GM12878 (cell line): ENCODE results near the gene ZNF385A. TPM values are rescaled to one million over a fixed set of nuclear protein-coding genes. Genes with fewer than 3 reads are reported as not detected.

Experiments
- ATAC-seq: fragments of 200-7000 bp; cut with Tn5 transposase; 3 replicates; pipeline ENCODE4 v1.9.1; 2020; ENCODE audit warnings: mild to moderate bottlenecking, moderate library complexity
- BruUV-seq: library from RNA; stranded (reverse); fragments of 400-500 nt; replicated peaks from 2 replicates; lab custom pipeline; 2021; lab: Mats Ljungman, UMichigan
- CTCF ChIA-PET: fragments of 300-600 bp; sonication (Branson Sonifier 250); formaldehyde crosslinking; extraction: SDS; loops from one replicate; lab custom pipeline; 2021; ENCODE audit warnings: inconsistent platforms; lab: Yijun Ruan, JAX
- POLR2A ChIA-PET: fragments of 350-600 bp; formaldehyde crosslinking; extraction: SDS; loops from one replicate; lab custom pipeline; 2021; ENCODE audit warnings: inconsistent platforms; lab: Charles Lee
- RAD21 ChIA-PET: fragments of 300-600 bp; sonication (Branson Sonifier 250); formaldehyde crosslinking; loops from one replicate; lab custom pipeline; 2023; ENCODE audit warnings: antibody characterized with exemption; ENCODE audit not compliant: unreplicated experiment; lab: Charles Lee
- SMC1A ChIA-PET: fragments of 300-600 bp; sonication (Branson Sonifier 250); formaldehyde crosslinking; loops from one replicate; lab custom pipeline; 2023; ENCODE audit not compliant: unreplicated experiment, uncharacterized antibody; lab: Charles Lee
- DNase-seq: peaks from one replicate; pipeline ENCODE4 v3.0.0-alpha.2; 2011; ENCODE audit warnings: low read depth, low spot score
- FAIRE-seq: peaks from 3 replicates; lab custom pipeline; 2011; peaks lifted over from hg19 to GRCh38; lab: Jason Lieb, UNC
- H2AFZ ChIP-seq: 2 replicates; pipeline ENCODE4 v1.6.0; 2011; ENCODE audit warnings: low read depth, low read length, control low read depth; ENCODE audit not compliant: control insufficient read depth
- H3K27ac ChIP-seq: 2 replicates; pipeline ENCODE4 v1.5.1; 2011; ENCODE audit warnings: control low read depth; ENCODE audit not compliant: control insufficient read depth, insufficient read depth
- H3K27me3 ChIP-seq, 2 experiments: replicated peaks in 1 of 2; 2 replicates each; pipeline versions ENCODE4 v1.6.0 to v1.6.1; 2011; ENCODE audit warnings: low read length in 1 of 2; ENCODE audit not compliant: control insufficient read depth in 2 of 2, insufficient read depth in 2 of 2
- H3K36me3 ChIP-seq, 2 experiments: 2 replicates each; pipeline ENCODE4 v1.5.1; 2011; ENCODE audit warnings: low read length in 1 of 2; ENCODE audit not compliant: control insufficient read depth in 2 of 2, insufficient read depth in 2 of 2
- H3K4me1 ChIP-seq: 2 replicates; pipeline ENCODE4 v1.6.1; 2011; ENCODE audit warnings: mild to moderate bottlenecking, low read length, moderate library complexity, mixed read lengths; ENCODE audit not compliant: control insufficient read depth, insufficient read depth
- H3K4me2 ChIP-seq: 2 replicates; pipeline ENCODE4 v1.6.0; 2011; ENCODE audit warnings: control low read depth; ENCODE audit not compliant: control insufficient read depth, insufficient read depth
- H3K4me3 ChIP-seq: fragments of 200-600 bp; sonication (generic); 2 replicates; pipeline ENCODE4 v1.5.1; 2016
- H3K79me2 ChIP-seq: 2 replicates; pipeline ENCODE4 v1.6.0; 2011; ENCODE audit warnings: low read length; ENCODE audit not compliant: control insufficient read depth, insufficient read depth
- H3K9ac ChIP-seq: 2 replicates; pipeline ENCODE4 v1.8.0; 2011; ENCODE audit warnings: low read length, control low read depth, mixed read lengths; ENCODE audit not compliant: control insufficient read depth, insufficient read depth
- H3K9me3 ChIP-seq: replicated peaks from 3 replicates; pipeline ENCODE4 v1.5.1; 2011; ENCODE audit warnings: mild to moderate bottlenecking, low read length; ENCODE audit not compliant: control insufficient read depth, insufficient read depth
- H4K20me1 ChIP-seq: 2 replicates; pipeline ENCODE4 v1.6.0; 2011; ENCODE audit not compliant: control insufficient read depth, insufficient read depth
- BCL3 ChIP-seq: IDR thresholded peaks from 2 replicates; pipeline ENCODE4 v1.6.1; 2011; ENCODE audit warnings: borderline replicate concordance, low read depth, mild to moderate bottlenecking, moderate library complexity, low read length; ENCODE audit not compliant: insufficient read depth, poor library complexity, severe bottlenecking
- BHLHE40 ChIP-seq, 2 experiments: fragments of 450-650 bp in 1 of 2; IDR thresholded peaks; 2 replicates each; pipeline ENCODE4 v1.6.1; 2011 to 2017; ENCODE audit warnings: low read depth in 2 of 2, borderline replicate concordance in 1 of 2, improper control_type of control experiment in 1 of 2, low read length in 1 of 2, mild to moderate bottlenecking in 1 of 2
- DPF2 ChIP-seq: fragments of 450-650 bp; IDR thresholded peaks from 2 replicates; pipeline ENCODE4 v1.6.1; 2017; ENCODE audit warnings: mild to moderate bottlenecking
- IRF4 ChIP-seq: IDR thresholded peaks from 2 replicates; pipeline ENCODE4 v1.6.1; 2011; ENCODE audit warnings: low read depth, low read length
- NFYA ChIP-seq: IDR thresholded peaks from 2 replicates; pipeline ENCODE4 v1.6.1; 2011; ENCODE audit warnings: low read depth, mild to moderate bottlenecking, low read length, improper control_type of control experiment, borderline replicate concordance
- PAX8 ChIP-seq: fragments of 450-650 bp; IDR thresholded peaks from 2 replicates; pipeline ENCODE4 v1.6.1; 2017; ENCODE audit warnings: mild to moderate bottlenecking, moderate library complexity
- RFX5 ChIP-seq: IDR thresholded peaks from 2 replicates; pipeline ENCODE4 v1.6.1; 2011; ENCODE audit warnings: low read depth, low read length, improper control_type of control experiment
- TBL1XR1 ChIP-seq: IDR thresholded peaks from 2 replicates; pipeline ENCODE4 v1.6.1; 2012; ENCODE audit warnings: low read depth, low read length, improper control_type of control experiment
- whole genome bisulfite sequencing: methylation state at CpG from one replicate; pipeline ENCODE4 v1.1.6; 2016; ENCODE audit warnings: low lambda C conversion rate; ENCODE audit not compliant: insufficient replicate concordance, insufficient coverage; ENCODE audit errors: missing lambda C conversion rate; 5-methylcytosine and 5-hydroxymethylcytosine counted together
- in situ Hi-C: fragments of 300-500 bp; cut with MboI; formaldehyde crosslinking; loops from 9 replicates; pipeline ENCODE4 v1.14.3; 2018; ENCODE audit warnings: mixed read lengths
- intact Hi-C: fragments of 100-400 bp; cut with micrococcal nuclease; formaldehyde crosslinking; loops from one replicate; pipeline ENCODE4 v1.14.2; 2022; ENCODE audit not compliant: unreplicated experiment
- polyA plus RNA-seq, 11 experiments: library from polyadenylated mRNA; depleted of rRNA in 4 of 11; unstranded in 6 of 11; stranded (reverse) in 5 of 11; fragments of >200 nt; fragmentation: Nextera tagmentation in 4 of 11; fragmentation: Illumina TruSeq in 1 of 11; extraction: Ambion mirVana in 4 of 11; extraction: Trizol in 1 of 11; gene quantifications; 1 replicate in 1 of 11; 2 replicates in 10 of 11; pipeline versions ENCODE4 v1.2.1 to v1.2.3, GENCODE V29; 2011 to 2016; ENCODE audit warnings: inconsistent platforms in 2 of 11, missing spikeins in 2 of 11, low read depth in 1 of 11
- total RNA-seq, 4 experiments: library from RNA; depleted of rRNA in 3 of 4; stranded (reverse); fragments of >200 nt in 3 of 4; fragmentation: Illumina TruSeq in 1 of 4; extraction: Trizol in 1 of 4; gene quantifications; 2 replicates each; pipeline versions ENCODE4 v1.2.1 to v1.2.3, GENCODE V29; 2013 to 2021
- TF ChIP-seq, protein P1 (sequence below): fragments of 450-650 bp; formaldehyde crosslinking; IDR thresholded peaks from 2 replicates; pipeline ENCODE4 v1.4.0; 2022; ENCODE audit warnings: mild to moderate bottlenecking, moderate library complexity
- TF ChIP-seq, protein P2 (sequence below): IDR thresholded peaks from 2 replicates; pipeline ENCODE4 v1.6.1; 2012; ENCODE audit warnings: mild to moderate bottlenecking, low read depth, low read length
- TF ChIP-seq, protein P3 (sequence below): fragments of 450-650 bp; IDR thresholded peaks from 2 replicates; pipeline ENCODE4 v1.6.1; 2017; ENCODE audit warnings: low read depth, mild to moderate bottlenecking, moderate library complexity

Gene ZNF385A
- total and polyA plus RNA-seq, 10 of the 15 experiments (the other 5 are each of a cell fraction or from before 2014, with no cell fraction given): 0.26 to 26.1 (median 4.9) TPM

DNA sequence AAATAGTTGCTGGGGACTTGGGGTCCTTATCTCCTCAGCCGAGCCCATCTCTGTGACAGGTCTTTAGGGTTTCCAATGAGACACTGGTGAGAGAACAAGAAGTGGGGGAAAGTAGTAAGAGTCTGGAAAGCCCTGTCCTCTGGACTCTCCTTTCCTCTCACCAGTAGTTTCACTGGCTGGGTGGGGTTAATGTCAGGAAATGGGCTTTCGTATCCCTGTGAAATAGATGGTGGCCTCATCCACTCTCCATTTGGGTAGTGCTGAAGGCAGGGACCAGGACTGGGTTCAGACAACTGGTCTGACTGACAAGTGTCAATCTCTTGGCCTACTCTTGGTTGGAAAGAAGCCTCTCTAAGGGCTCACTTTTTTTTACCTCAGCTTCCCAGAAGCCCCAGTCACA, 7.5 kb downstream of the ZNF385A start (continued):
- TF ChIP-seq, protein P1, sequence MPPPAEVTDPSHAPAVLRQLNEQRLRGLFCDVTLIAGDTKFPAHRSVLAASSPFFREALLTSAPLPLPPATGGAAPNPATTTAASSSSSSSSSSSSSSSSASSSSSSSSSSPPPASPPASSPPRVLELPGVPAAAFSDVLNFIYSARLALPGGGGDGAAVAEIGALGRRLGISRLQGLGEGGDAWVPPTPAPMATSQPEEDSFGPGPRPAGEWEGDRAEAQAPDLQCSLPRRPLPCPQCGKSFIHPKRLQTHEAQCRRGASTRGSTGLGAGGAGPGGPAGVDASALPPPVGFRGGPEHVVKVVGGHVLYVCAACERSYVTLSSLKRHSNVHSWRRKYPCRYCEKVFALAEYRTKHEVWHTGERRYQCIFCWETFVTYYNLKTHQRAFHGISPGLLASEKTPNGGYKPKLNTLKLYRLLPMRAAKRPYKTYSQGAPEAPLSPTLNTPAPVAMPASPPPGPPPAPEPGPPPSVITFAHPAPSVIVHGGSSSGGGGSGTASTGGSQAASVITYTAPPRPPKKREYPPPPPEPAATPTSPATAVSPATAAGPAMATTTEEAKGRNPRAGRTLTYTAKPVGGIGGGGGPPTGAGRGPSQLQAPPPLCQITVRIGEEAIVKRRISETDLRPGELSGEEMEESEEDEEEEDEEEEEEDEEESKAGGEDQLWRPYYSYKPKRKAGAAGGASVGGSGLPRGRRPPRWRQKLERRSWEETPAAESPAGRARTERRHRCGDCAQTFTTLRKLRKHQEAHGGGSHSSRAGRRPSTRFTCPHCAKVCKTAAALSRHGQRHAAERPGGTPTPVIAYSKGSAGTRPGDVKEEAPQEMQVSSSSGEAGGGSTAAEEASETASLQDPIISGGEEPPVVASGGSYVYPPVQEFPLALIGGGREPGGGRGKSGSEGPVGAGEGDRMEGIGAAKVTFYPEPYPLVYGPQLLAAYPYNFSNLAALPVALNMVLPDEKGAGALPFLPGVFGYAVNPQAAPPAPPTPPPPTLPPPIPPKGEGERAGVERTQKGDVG (CRISPR knock-in tag): no peak
- TF ChIP-seq RFX5: no peak

DNA sequence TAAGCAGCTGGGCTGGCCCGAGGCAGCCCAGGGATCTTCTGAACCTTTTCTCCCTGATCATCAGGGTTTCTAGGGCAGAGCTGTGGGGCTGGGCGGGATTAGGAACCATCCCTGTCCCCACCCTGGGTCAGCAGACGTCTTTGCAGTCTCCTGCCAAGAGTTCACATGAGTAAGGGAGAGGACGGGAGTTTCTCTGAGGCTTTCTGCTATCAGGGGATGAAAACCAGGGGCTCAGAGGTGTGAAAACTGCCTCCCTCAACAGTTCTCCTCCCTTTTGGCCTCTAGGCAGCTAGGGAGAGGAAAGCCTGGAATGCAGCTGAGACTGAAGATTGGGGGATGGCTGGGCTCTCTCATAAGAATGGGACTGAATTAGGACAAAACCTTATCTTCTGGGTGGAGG, 7.9 kb downstream of the ZNF385A start:
- POLR2A ChIA-PET: no interaction called here
- H3K36me3 ChIP-seq: no peaks in the 10 kb centered on the region
- BruUV-seq: no TSS peak
- H2AFZ ChIP-seq: no peak overlapping the region
- ATAC-seq: no peak
- H3K4me3 ChIP-seq: no peak overlapping the region
- no peaks in the 10 kb centered on the region for H3K9me3 ChIP-seq
- RAD21 ChIA-PET: no interaction called here
- peaks cover 8% of the 10 kb centered on the region; the same call in 1 of the 2 replicates for H3K4me1 ChIP-seq
- FAIRE-seq: no peak
- H3K27me3 ChIP-seq: no peaks in the 10 kb centered on the region
- CTCF ChIA-PET: interaction anchor here (0.8 to 1.0 kb wide), 3 partner anchors 52 to 148 kb away, joined by 3 read pairs; partner anchors contain the start of gene COPZ1
- no peaks in the 10 kb centered on the region for H3K79me2 ChIP-seq
- H3K9ac ChIP-seq: no peak overlapping the region
- intact Hi-C loops (loop anchor here (10.0 kb wide), 1 partner anchor 372 kb away; the partner anchor contains the start of genes HOXC8 and HOXC9), in situ Hi-C loops (no loop called here)
- 19% methylated on average over 4 of the region's 4 CpGs for WGBS
- H3K4me2 ChIP-seq: no peak overlapping the region
- H4K20me1 ChIP-seq: no peaks in the 10 kb centered on the region
- no peak overlapping the region for H3K27ac ChIP-seq
- DNase-seq: no peak
- SMC1A ChIA-PET: interaction anchor here (0.5 to 1.1 kb wide), 2 partner anchors 40 to 50 kb away, joined by 3 to 4 read pairs; no protein-coding TSS in a partner anchor
- TF ChIP-seq, protein P2, sequence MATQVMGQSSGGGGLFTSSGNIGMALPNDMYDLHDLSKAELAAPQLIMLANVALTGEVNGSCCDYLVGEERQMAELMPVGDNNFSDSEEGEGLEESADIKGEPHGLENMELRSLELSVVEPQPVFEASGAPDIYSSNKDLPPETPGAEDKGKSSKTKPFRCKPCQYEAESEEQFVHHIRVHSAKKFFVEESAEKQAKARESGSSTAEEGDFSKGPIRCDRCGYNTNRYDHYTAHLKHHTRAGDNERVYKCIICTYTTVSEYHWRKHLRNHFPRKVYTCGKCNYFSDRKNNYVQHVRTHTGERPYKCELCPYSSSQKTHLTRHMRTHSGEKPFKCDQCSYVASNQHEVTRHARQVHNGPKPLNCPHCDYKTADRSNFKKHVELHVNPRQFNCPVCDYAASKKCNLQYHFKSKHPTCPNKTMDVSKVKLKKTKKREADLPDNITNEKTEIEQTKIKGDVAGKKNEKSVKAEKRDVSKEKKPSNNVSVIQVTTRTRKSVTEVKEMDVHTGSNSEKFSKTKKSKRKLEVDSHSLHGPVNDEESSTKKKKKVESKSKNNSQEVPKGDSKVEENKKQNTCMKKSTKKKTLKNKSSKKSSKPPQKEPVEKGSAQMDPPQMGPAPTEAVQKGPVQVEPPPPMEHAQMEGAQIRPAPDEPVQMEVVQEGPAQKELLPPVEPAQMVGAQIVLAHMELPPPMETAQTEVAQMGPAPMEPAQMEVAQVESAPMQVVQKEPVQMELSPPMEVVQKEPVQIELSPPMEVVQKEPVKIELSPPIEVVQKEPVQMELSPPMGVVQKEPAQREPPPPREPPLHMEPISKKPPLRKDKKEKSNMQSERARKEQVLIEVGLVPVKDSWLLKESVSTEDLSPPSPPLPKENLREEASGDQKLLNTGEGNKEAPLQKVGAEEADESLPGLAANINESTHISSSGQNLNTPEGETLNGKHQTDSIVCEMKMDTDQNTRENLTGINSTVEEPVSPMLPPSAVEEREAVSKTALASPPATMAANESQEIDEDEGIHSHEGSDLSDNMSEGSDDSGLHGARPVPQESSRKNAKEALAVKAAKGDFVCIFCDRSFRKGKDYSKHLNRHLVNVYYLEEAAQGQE: no peak
- TF ChIP-seq IRF4: no peak
- no peak for TF ChIP-seq PAX8
- TF ChIP-seq DPF2: no peak
- TF ChIP-seq NFYA: no peak
- no peak for TF ChIP-seq BCL3
- no peak for TF ChIP-seq BHLHE40 (IDR thresholded peaks at IDR 0.05; ENCODE audit: borderline replicate concordance in 1 of 2, low read depth in 2 of 2, low read length in 1 of 2)
- no peak for TF ChIP-seq TBL1XR1
- TF ChIP-seq, protein P3, sequence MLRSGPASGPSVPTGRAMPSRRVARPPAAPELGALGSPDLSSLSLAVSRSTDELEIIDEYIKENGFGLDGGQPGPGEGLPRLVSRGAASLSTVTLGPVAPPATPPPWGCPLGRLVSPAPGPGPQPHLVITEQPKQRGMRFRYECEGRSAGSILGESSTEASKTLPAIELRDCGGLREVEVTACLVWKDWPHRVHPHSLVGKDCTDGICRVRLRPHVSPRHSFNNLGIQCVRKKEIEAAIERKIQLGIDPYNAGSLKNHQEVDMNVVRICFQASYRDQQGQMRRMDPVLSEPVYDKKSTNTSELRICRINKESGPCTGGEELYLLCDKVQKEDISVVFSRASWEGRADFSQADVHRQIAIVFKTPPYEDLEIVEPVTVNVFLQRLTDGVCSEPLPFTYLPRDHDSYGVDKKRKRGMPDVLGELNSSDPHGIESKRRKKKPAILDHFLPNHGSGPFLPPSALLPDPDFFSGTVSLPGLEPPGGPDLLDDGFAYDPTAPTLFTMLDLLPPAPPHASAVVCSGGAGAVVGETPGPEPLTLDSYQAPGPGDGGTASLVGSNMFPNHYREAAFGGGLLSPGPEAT: no peak
